GM18867 (cell line): Measurements from ENCODE around the gene KIAA1143.

ENCODE experiments used
- ATAC-seq: cut with Tn5 transposase; IDR thresholded peaks from one replicate; pipeline ENCODE4 v1.9.1; 2021; ENCODE audit warnings: mild to moderate bottlenecking, moderate library complexity; ENCODE audit not compliant: unreplicated experiment

KIAA1143 gene

DNA sequence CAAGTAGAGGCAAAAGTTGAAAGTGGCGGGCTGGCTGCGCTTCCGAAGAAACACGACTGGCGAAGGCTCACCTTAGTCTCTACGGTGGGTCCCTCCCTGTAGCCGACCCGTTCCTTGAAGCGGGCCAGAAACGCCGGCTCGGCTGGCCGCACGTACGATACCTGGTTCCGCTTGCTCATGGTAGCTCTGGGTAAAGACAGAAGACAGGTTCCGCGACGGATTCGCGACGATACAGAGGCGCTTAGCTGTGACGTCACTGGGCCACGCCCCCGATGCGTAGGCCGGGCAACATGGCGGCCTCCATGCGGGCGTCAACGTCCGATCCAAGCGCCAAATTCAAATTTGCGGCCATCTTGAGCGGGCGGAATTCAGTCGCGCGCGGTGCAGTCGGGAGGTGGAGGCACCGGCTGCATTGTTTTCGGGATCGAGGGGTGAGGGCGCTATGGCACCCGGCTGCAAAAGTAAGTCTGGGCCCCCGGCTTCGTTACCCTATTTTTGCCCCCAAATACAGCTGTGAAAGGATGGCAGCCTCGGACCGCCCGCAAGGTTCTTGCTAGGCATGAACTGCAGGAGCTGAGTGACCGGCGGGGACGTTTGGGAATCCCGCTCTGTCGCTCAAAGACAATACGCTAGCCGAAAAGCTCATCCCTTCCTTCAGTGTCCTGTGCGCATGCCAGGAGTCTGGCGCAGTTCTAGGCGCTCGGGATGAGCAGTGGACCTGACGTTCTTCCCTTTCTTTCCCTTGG lies at the start of gene KIAA1143, which contains the start of gene KIF15:
Gene KIAA1143, minus strand, starts transcription at position 196 of the 746 bp plus-strand sequence. Its CDS starts 17 bp downstream, at position 179.
Gene KIF15, plus strand, starts transcription at position 371 of the 746 bp plus-strand sequence. Its CDS starts 72 bp downstream, at position 443.
- peak; percentile 89 for ATAC-seq

DNA sequence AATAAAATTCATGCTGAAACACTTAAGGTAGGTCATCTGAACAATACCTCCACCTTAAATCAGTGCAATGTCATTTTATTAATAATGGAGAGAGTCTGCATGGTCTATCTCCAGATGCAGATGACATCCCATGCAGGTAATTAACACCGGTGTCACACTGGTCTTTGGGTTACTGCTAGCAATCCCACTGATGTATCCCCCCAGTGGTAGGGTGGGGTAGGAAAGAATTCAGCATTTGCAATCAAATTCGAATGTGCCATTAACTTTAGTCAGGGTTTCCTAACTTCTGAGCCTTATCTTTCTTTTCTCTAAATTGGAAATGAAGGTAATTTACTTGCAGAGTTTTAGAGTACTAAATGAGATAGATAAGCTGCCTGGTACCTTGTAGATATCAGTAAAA lies 44.5 kb upstream of the KIAA1143 start:
- ATAC-seq: no peak

DNA sequence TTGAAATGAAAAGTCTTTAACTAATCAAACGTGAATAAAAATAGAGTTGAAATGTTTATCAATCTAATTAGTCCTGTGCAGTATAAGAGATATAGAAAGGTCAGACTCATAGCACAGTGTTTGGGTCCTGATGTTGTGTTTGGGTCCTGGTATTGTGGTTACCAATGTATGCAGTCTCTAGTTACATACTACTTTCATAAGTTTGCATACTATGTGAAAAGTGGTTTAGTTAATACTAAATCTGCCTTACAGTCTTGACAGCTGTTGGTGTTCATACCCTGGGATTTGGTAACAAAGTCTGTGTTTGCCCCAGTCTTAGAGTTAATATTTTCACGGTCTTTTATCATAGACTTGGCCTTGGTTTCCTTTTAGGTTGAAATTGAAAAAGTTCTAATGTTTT lies 41.9 kb upstream of the KIAA1143 start:
- ATAC-seq: no peak

DNA sequence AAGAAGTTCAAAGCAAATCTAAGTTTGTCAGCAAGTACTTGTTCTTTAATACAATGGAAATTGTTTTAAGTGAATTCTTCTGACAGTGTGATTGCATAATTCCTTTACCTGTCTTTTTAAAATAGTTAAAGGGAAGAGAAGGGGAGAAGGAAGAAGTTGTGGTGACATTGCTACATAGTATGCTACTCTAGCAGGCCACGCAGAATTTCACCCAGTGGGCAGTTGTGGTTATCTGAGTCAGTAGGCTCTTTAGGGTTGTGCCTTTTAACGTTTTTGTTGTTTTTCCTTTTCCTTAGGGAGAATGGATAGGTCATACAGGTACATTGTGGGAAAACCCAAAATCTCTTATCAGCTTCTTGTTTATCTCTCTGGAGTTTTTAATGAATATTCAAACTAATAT lies 40.6 kb upstream of the KIAA1143 start:
- no peak for ATAC-seq

DNA sequence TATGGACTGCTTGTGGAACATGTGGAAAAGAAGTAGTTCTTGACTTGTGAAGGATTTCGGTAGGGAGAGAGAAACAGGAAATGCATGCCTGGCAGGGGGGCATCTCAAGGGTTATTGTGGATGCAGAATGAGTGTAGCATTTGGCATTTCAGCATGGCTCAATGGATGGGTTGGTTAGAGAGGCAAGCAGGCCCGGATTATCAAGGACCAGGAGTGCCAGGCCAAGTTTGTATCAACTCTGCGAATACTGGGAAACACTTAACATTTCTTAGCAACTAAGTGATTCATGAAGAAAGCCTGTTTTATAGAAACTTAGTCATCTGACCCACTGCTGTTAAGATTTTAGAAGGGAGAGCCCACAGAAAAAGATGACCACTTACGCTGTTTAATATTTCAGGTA lies 33.8 kb upstream of the KIAA1143 start:
- ATAC-seq: no peak

DNA sequence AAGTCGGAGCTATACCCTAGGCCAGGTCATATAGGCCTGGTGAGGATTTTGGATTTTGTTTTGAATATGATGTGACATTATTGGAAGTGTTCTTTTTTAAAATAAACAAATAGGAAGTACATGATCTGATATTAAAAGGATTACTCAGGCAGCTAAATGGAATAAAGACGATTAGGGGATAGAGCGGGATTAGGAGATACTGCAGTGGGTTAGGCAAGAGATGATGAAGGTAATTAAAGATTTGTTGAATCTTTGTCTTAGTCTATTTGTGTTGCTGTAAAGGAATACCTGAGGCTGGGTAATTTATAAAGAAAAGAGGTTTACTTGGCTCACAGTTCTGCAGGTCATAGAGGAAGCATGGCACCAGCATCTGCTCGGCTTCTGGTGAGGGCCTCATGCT lies 21.5 kb upstream of the KIAA1143 start:
- no peak for ATAC-seq

DNA sequence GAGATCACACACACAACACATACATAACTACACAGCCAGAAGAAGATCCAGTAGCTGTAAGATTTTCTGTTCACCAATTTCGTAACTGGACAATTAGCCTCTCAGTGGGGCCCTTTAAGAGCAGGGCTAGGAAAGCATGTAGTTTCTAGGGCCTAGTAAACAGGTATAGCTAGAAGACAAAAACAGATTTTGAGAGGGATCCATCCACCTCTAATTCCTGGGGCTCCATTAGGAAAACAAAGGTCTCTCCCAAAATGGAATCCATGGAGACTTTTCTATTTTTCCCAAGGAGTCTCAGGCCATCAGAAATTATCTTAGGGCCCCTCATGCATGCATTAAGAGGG lies 10.7 kb upstream of the KIAA1143 start:
- no peak for ATAC-seq

DNA sequence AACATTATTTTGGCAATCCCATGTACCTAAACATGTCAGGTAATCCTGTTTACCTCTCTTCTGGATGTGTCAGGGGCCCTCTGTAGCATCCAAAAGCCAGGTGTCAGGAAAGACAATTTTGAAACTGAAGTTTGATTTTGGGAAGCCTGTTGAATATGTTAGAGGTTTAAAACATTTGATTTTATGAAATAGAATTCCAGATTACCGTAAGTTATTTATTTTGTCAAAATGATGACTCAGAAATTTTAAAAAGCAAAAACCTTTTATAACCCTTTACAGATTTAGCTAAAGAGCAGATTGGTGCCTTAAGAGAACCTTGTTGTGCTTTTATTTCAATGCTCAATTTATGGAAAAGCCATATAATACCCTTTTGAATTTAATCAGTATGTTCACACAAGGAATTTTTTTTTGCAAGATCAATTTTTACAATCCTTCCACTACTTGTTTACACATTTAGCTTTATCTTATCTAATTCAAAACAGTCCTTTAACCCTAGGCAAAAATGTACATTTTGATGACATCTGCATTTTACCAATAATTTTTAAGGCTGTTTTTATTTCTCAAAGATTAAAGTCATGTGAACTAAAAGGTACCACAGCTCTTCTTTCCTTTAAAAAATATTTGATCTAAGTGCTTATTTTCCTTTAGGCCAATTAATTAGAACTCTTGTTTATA lies 10.1 kb upstream of the KIAA1143 start:
- ATAC-seq: no peak

DNA sequence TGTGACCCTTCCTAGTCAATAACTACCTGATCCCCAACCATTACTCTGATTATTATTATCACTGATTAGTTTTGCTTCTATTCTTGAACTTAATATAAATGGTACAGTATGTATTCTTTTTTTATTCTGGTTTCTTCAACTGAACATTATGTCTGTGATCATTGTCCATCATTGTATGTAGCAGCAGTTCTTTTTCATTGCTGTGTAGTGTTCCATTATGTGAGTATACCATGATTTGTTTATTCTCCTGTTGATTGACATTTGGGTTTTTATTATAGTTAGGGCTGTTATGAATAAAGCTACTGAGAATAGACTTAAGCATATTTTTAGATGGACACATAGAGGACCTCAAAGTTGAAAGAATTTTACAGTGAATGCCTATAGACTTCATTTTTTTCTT lies 2.8 kb upstream of the KIAA1143 start:
- ATAC-seq: no peak

DNA sequence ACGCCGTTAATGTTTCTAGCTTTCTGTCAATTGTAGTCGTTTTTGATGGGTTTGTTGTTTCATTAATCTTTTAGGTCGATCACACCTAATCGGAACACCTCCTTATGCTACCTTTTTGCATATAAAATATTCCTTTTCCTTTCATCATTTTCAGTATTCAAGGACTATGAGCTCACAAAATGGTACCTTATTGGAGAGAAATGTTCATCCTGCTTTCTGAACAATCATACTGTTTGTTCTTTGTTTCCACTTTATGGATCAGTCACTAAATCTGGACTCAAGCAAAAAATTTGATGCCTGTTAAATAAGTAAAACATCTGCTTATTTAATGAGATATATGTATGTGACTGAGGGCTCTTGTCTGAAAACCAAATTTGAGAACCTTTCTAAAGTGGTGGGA lies 1.3 kb upstream of the KIAA1143 start:
- ATAC-seq: no peak

DNA sequence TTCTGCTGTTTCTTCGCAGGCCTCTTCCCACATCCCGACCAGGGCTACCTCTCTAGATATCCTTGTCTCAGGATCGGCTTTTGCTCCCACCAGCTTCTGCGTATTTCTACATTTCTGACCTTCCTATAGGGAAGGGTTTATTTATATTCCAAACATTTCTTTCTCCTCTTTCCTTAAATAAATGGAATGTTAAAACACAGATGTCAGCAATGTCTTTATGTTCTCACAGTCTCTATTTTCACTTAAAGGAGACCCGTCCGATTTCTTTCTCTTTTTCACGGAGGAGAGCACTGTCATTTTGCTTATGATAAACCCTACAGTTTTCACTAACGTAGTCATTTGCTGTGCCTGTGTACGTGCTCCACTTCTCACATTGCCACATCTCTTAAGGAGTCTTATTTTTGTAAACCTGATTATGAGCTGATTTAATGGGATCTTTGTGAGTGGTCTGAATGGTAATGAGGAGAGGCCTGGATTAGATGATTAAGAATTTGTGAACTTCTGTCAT lies 805 bp upstream of the KIAA1143 start:
- no peak for ATAC-seq

DNA sequence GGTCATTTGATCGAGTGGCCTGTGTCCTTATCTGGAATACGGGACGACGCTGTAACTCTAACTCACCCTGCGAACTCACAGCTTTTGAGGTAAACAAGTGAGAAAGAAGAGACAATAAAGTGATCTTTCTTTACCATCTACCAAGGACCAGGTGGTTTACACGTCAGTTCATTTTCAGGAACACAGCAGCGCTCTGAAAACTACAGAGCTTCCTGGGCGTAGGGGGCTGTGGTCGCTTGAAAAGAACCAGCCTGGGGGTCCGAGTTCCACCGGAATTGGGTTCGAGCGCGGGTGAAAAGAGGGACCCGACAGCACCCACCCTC lies 357 bp downstream of the KIAA1143 start:
- no peak for ATAC-seq

DNA sequence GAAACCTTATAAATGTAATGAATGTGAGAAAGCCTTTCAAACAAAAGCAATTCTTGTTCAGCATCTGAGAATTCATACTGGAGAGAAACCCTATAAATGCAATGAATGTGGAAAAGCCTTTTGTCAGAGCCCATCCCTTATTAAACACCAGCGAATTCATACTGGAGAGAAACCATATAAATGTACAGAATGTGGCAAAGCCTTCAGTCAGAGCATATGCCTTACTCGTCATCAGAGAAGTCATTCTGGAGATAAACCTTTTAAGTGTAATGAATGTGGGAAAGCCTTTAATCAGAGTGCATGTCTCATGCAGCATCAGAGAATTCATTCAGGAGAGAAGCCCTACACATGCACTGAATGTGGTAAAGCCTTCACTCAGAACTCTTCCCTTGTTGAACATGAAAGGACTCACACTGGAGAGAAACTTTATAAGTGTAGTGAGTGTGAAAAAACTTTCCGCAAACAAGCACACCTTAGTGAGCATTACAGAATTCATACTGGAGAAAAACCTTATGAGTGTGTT lies 26.7 kb downstream of the KIAA1143 start:
- ATAC-seq: no peak

DNA sequence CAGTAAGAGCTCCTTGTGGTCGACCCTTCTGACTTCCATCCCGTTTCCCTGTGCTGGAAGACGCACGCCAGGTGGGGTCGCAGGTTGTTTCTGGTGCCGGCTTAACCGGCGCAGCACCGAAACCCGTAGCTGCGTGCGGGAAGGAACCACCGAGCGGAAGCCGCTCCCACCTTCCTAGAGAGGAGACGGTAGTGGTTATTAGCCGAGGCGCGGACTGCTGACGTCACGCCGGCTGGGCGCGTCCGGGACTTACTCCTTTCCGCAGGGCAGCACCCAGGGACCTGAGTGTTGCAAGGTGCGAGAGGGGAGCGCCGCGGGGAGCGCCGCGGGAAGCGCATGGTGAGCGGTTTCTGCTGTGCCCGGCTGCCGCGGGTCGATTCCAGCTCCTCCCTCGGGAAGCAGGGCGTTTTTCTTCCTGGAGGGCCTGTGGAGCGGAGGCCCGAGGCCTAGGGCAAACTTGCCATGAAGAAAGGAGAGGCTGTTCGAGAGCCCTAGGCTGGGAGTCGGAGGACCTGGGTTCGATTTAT lies 32.0 kb downstream of the KIAA1143 start, which contains the start of gene ZNF501:
Gene ZNF501, plus strand, starts transcription at position 252 of the 527 bp plus-strand sequence. CDS start 4,787 bp downstream, outside the sequence.
- ATAC-seq: no peak

DNA sequence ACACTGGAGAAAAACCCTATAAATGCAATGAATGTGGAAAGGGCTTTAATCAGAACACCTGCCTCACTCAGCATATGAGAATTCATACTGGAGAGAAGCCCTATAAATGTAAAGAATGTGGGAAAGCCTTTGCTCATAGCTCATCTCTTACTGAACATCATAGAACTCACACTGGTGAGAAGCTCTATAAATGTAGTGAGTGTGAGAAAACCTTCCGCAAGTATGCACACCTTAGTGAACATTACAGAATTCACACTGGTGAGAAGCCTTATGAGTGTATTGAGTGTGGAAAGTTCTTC lies 39.4 kb downstream of the KIAA1143 start:
- ATAC-seq: no peak

DNA sequence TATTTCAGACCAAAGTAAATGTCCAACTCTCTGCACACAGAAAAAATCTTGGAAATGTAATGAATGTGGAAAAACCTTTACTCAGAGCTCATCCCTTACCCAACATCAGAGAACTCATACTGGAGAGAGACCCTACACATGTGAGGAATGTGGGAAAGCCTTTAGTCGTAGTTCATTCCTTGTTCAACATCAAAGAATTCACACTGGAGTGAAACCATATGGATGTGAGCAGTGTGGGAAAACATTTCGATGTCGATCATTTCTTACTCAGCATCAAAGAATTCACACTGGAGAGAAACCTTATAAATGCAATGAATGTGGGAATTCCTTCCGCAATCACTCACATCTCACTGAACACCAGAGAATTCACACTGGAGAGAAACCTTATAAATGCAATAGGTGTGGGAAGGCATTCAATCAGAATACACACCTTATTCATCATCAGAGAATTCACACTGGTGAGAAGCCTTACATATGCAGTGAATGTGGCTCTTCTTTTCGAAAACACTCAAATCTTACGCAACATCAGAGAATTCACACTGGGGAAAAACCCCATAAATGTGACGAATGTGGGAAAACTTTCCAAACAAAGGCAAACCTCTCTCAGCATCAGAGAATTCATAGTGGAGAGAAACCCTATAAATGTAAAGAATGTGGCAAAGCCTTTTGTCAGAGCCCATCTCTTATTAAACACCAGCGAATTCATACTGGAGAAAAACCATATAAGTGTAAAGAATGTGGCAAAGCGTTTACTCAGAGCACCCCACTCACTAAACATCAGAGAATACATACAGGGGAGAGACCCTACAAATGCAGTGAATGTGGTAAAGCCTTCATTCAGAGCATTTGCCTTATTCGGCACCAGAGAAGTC lies 40.0 kb downstream of the KIAA1143 start:
- no peak for ATAC-seq

DNA sequence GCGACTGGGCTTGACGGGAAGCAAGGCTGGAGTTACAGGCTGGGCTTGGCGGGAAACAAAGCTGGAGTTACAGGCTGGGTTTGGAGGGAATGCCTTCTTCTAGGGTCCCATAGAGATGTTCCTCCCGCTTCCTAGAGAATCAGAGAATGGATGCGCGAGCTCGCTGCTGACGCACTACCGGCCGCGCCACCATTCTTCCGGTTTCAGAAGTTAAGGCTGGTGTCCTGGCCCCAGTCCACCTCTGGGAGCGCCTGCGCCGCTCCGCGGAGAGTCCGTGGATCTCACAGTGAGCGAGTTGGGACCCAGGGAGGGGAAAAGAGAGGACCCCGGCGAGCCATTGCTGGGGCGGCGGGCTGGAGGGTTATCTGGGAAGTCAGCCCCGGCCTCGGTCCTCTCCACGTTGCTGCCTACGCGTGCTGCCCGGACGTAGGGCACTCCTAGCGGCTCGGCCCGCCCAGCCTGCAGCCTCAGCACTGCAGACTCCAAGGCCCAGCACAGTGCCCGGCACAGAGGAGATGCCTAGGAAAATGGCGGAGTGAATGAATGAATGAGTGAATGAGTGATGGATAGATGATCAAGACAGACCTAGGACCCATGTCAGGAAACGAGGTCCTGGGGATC lies 48.9 kb downstream of the KIAA1143 start, which contains the start of gene ZNF502:
Gene ZNF502, plus strand, starts transcription at position 206 of the 621 bp plus-strand sequence. CDS start 7,602 bp downstream, outside the sequence.
- no peak for ATAC-seq
